H1 (cell line): ENCODE measurements around the gene MOK. TPM values are rescaled to one million over a fixed set of nuclear protein-coding genes. Genes with fewer than 3 reads are reported as not detected.

Experiments
- CTCF ChIA-PET: fragments of 300-600 bp; sonication (Branson Sonifier 250); formaldehyde crosslinking; loops from one replicate; lab custom pipeline; 2021; ENCODE audit not compliant: partially characterized antibody; lab: Charles Lee
- POLR2A ChIA-PET: fragments of 300-600 bp; sonication (Branson Sonifier 250); formaldehyde crosslinking; loops from one replicate; lab custom pipeline; 2021; ENCODE audit warnings: inconsistent platforms; ENCODE audit not compliant: partially characterized antibody; lab: Charles Lee
- DNase-seq, 2 experiments: peaks; one replicate each; pipeline versions ENCODE4 v3.0.0 to v3.0.0-alpha.2; 2010 to 2022; ENCODE audit warnings: low spot score in 2 of 2, low read depth in 1 of 2, mixed read lengths in 1 of 2
- FAIRE-seq: peaks from 2 replicates; lab custom pipeline; 2011; peaks lifted over from hg19 to GRCh38; lab: Jason Lieb, UNC
- H2AFZ ChIP-seq: 2 replicates; pipeline ENCODE4 v1.8.1; 2012; ENCODE audit warnings: low read length, inconsistent platforms
- H2AK5ac ChIP-seq: 2 replicates; pipeline ENCODE4 v1.6.1; 2013; ENCODE audit warnings: low read depth, low read length
- H2BK120ac ChIP-seq: replicated peaks from 2 replicates; pipeline ENCODE3; 2013; ENCODE audit warnings: low read depth, low read length, inconsistent platforms
- H2BK12ac ChIP-seq: 2 replicates; pipeline ENCODE4 v1.6.1; 2013; ENCODE audit warnings: low read depth, low read length
- H2BK15ac ChIP-seq: 2 replicates; pipeline ENCODE4 v1.6.1; 2013; ENCODE audit warnings: low read length
- H2BK20ac ChIP-seq: 2 replicates; pipeline ENCODE4 v1.6.1; 2013; ENCODE audit warnings: low read length
- H2BK5ac ChIP-seq: 2 replicates; pipeline ENCODE4 v1.6.1; 2013; ENCODE audit warnings: low read depth, low read length
- H3K14ac ChIP-seq: 2 replicates; pipeline ENCODE4 v1.6.1; 2013; ENCODE audit warnings: inconsistent platforms; ENCODE audit not compliant: insufficient read length
- H3K18ac ChIP-seq: 2 replicates; pipeline ENCODE4 v1.6.1; 2013; ENCODE audit warnings: low read length; ENCODE audit errors: extremely low read depth
- H3K23ac ChIP-seq: 2 replicates; pipeline ENCODE4 v1.6.1; 2013; ENCODE audit warnings: inconsistent platforms; ENCODE audit not compliant: insufficient read length
- H3K23me2 ChIP-seq: 2 replicates; pipeline ENCODE4 v1.6.1; 2013; ENCODE audit warnings: low read depth, low read length
- H3K27ac ChIP-seq: 2 replicates; pipeline ENCODE4 v1.6.1; 2011; ENCODE audit warnings: low read depth, low read length, inconsistent platforms
- H3K27me3 ChIP-seq, 4 experiments: replicated peaks in 1 of 4; 1 replicate in 1 of 4; 2 replicates in 3 of 4; pipeline versions ENCODE4 v1.6.1 to v1.8.1; 2011 to 2013; ENCODE audit warnings: low read length in 3 of 4, mild to moderate bottlenecking in 3 of 4, inconsistent platforms in 2 of 4, mixed read lengths in 2 of 4, moderate library complexity in 1 of 4; ENCODE audit not compliant: control insufficient read depth in 3 of 4, insufficient read depth in 3 of 4; ENCODE audit errors: extremely low read depth in 1 of 4
- H3K36me3 ChIP-seq, 4 experiments: 2 replicates each; pipeline versions ENCODE4 v1.6.1 to v1.8.1; 2011 to 2013; ENCODE audit warnings: mild to moderate bottlenecking in 4 of 4, low read length in 3 of 4, moderate library complexity in 2 of 4, control low read depth in 1 of 4, inconsistent platforms in 1 of 4; ENCODE audit not compliant: insufficient read depth in 4 of 4, control insufficient read depth in 2 of 4
- H3K4ac ChIP-seq: replicated peaks from 2 replicates; pipeline ENCODE3; 2013; ENCODE audit warnings: low read length, low read depth, mixed read lengths, inconsistent platforms; ENCODE audit not compliant: insufficient read length
- H3K4me1 ChIP-seq, 4 experiments: replicated peaks in 1 of 4; 1 replicate in 1 of 4; 2 replicates in 3 of 4; pipeline versions ENCODE4 v1.6.1 to v1.8.1; 2011 to 2013; ENCODE audit warnings: low read length in 3 of 4, inconsistent platforms in 2 of 4, mixed read lengths in 1 of 4; ENCODE audit not compliant: insufficient read depth in 4 of 4, control insufficient read depth in 3 of 4
- H3K4me2 ChIP-seq, 2 experiments: 2 replicates each; pipeline versions ENCODE4 v1.6.1 to v1.8.1; 2011 to 2013; ENCODE audit warnings: low read depth in 2 of 2, low read length in 2 of 2, control low read depth in 1 of 2, inconsistent platforms in 1 of 2, mild to moderate bottlenecking in 1 of 2; ENCODE audit not compliant: insufficient read depth in 1 of 2
- H3K4me3 ChIP-seq, 4 experiments: fragments of 200-600, 300-600 bp in 1 of 4; sonication (generic), shearing (Covaris generic), sonication (Bioruptor Twin) in 1 of 4; 2 replicates each; pipeline versions ENCODE4 v1.5.1 to v1.8.1; 2011 to 2016; ENCODE audit warnings: low read length in 4 of 4, low read depth in 3 of 4, control low read depth in 2 of 4, inconsistent platforms in 2 of 4, mild to moderate bottlenecking in 2 of 4, mixed read lengths in 1 of 4, moderate library complexity in 1 of 4; ENCODE audit not compliant: insufficient read depth in 2 of 4; ENCODE audit errors: extremely low read depth in 1 of 4
- H3K56ac ChIP-seq: replicated peaks from 2 replicates; pipeline ENCODE3; 2013; ENCODE audit warnings: low read depth, mild to moderate bottlenecking, mixed read lengths, low read length, inconsistent platforms; ENCODE audit not compliant: insufficient read length
- H3K79me1 ChIP-seq: 2 replicates; pipeline ENCODE4 v1.6.1; 2013; ENCODE audit warnings: low read depth, low read length, control low read depth
- H3K79me2 ChIP-seq, 2 experiments: 2 replicates each; pipeline versions ENCODE4 v1.6.1 to v1.8.1; 2012 to 2013; ENCODE audit warnings: low read length in 2 of 2, mild to moderate bottlenecking in 2 of 2, inconsistent platforms in 1 of 2; ENCODE audit not compliant: insufficient read depth in 2 of 2, control insufficient read depth in 1 of 2
- H3K9ac ChIP-seq, 4 experiments: replicated peaks in 1 of 4; 1 replicate in 1 of 4; 2 replicates in 3 of 4; pipeline versions ENCODE4 v1.6.1 to v1.8.1; 2011 to 2013; ENCODE audit warnings: low read depth in 3 of 4, low read length in 3 of 4, control low read depth in 2 of 4, mild to moderate bottlenecking in 2 of 4, moderate library complexity in 2 of 4, inconsistent platforms in 1 of 4; ENCODE audit errors: extremely low read depth in 1 of 4
- H3K9me3 ChIP-seq, 2 experiments: 2 replicates each; pipeline versions ENCODE4 v1.6.1 to v1.8.1; 2012 to 2013; ENCODE audit warnings: mild to moderate bottlenecking in 2 of 2, moderate library complexity in 2 of 2, control low read depth in 1 of 2, inconsistent platforms in 1 of 2, low read depth in 1 of 2, low read length in 1 of 2, mixed read lengths in 1 of 2; ENCODE audit not compliant: insufficient read depth in 2 of 2
- H4K20me1 ChIP-seq, 2 experiments: replicated peaks in 1 of 2; 2 replicates each; pipeline versions ENCODE3 to v1.8.1; 2011 to 2013; ENCODE audit warnings: inconsistent platforms in 2 of 2, low read length in 2 of 2, mild to moderate bottlenecking in 1 of 2; ENCODE audit not compliant: insufficient read depth in 2 of 2, control insufficient read depth in 1 of 2
- H4K5ac ChIP-seq: 2 replicates; pipeline ENCODE4 v1.6.1; 2013; ENCODE audit warnings: low read length, low read depth, mixed read lengths, inconsistent platforms; ENCODE audit not compliant: insufficient read length
- H4K8ac ChIP-seq: 2 replicates; pipeline ENCODE4 v1.8.0; 2013; ENCODE audit warnings: mild to moderate bottlenecking, moderate library complexity, low read length, inconsistent platforms; ENCODE audit not compliant: insufficient read depth; ENCODE audit errors: extremely low read depth
- H4K91ac ChIP-seq: replicated peaks from 2 replicates; pipeline ENCODE3; 2013; ENCODE audit warnings: low read length, mixed read lengths, inconsistent platforms; ENCODE audit not compliant: insufficient read length
- BCL11A ChIP-seq, 2 experiments: IDR thresholded peaks; one replicate each; pipeline ENCODE4 v1.6.1; 2011; ENCODE audit warnings: low read depth in 2 of 2, low read length in 2 of 2, mild to moderate bottlenecking in 2 of 2
- CHD1 ChIP-seq: IDR thresholded peaks from 2 replicates; pipeline ENCODE4 v1.6.1; 2012; ENCODE audit warnings: low read depth, low read length, improper control_type of control experiment
- POLR2A ChIP-seq, 2 experiments: IDR thresholded peaks; 1 replicate in 1 of 2; 2 replicates in 1 of 2; pipeline ENCODE4 v1.6.1; 2011; ENCODE audit warnings: low read depth in 2 of 2, low read length in 2 of 2, mild to moderate bottlenecking in 2 of 2; ENCODE audit errors: control extremely low read depth in 1 of 2
- RFX5 ChIP-seq: IDR thresholded peaks from 2 replicates; pipeline ENCODE4 v1.6.1; 2011; ENCODE audit warnings: low read depth, low read length, improper control_type of control experiment, borderline replicate concordance
- SRF ChIP-seq: IDR thresholded peaks from 2 replicates; pipeline ENCODE4 v1.6.1; 2011; ENCODE audit warnings: mild to moderate bottlenecking, low read depth, low read length, moderate library complexity
- WGBS, 2 experiments: shearing (Covaris generic) in 1 of 2; methylation state at CpG; one replicate each; pipeline versions ENCODE4 v1.1.6 to v1.1.7; 2013 to 2015; ENCODE audit warnings: low lambda C conversion rate in 2 of 2, mixed read lengths in 2 of 2, inconsistent platforms in 1 of 2, low coverage in 1 of 2, missing lambda C conversion rate in 1 of 2; ENCODE audit not compliant: insufficient replicate concordance in 2 of 2, insufficient coverage in 1 of 2, insufficient read length in 1 of 2; ENCODE audit errors: extremely low coverage in 1 of 2, missing lambda C conversion rate in 1 of 2; 5-methylcytosine and 5-hydroxymethylcytosine counted together
- polyA plus RNA-seq, 7 experiments: library from polyadenylated mRNA; depleted of rRNA in 3 of 7; stranded (reverse) in 5 of 7; unstranded in 2 of 7; fragments of >200 nt in 5 of 7; fragments of 200-250 nt in 2 of 7; gene quantifications; 1 replicate in 5 of 7; 2 replicates in 1 of 7; 4 replicates in 1 of 7; pipeline versions ENCODE4 v1.2.1 to v1.2.3, GENCODE V29; 2011 to 2013; ENCODE audit warnings: missing spikeins in 2 of 7, mixed read lengths in 2 of 7
- total RNA-seq: library from RNA; stranded (reverse); fragmentation: NEBNext Ultra II Directional; extraction: Animal tissue kit (Norgen Biotek cat#: 25700); gene quantifications from 2 replicates; pipeline ENCODE4 v1.2.1, GENCODE V29; 2021

MOK gene
- total and polyA plus RNA-seq, 2 of the 8 experiments (the other 6 are each of a cell fraction or from before 2014, with no cell fraction given), result 2.1 to 2.5 TPM

- H2AFZ ChIP-seq, result no peak overlapping the region
- H3K14ac ChIP-seq, result no peak overlapping the region
- no peaks in the 10 kb centered on the region for H3K23me2 ChIP-seq
- no peak overlapping the region for H3K23ac ChIP-seq
- no peak overlapping the region for H3K27ac ChIP-seq
- H3K4me2 ChIP-seq, result no peak overlapping the region; a peak in 1 of 4 replicates
- ChIA-PET CTCF (interaction anchor here (0.6 to 3.7 kb wide), 5 partner anchors 9 to 270 kb away, joined by 3 to 19 read pairs (median 4); no protein-coding TSS in a partner anchor), POLR2A (interaction anchor here (0.6 kb wide), 1 partner anchor 243 kb away, joined by 4 read pairs; no protein-coding TSS in a partner anchor)
- no peaks in the 10 kb centered on the region for H3K36me3 ChIP-seq
- no peak overlapping the region for H4K91ac ChIP-seq
- H2BK12ac ChIP-seq, result no peak overlapping the region
- no peaks in the 10 kb centered on the region for H3K4me1 ChIP-seq
- H2BK15ac ChIP-seq, result no peak overlapping the region
- no peak overlapping the region for H3K18ac ChIP-seq
- DNase-seq (no peak), FAIRE-seq (no peak)
- H2BK120ac ChIP-seq, result no peak overlapping the region
- H3K4ac ChIP-seq, result no peak overlapping the region
- no peak overlapping the region for H2BK5ac ChIP-seq
- no peak overlapping the region for H4K5ac ChIP-seq
- H4K8ac ChIP-seq, result no peak overlapping the region
- TF ChIP-seq POLR2A (IDR thresholded peaks at IDR 0.05; ENCODE audit: control extremely low read depth in 1 of 2, low read depth in 2 of 2, low read length in 2 of 2), result no peak
- no peak for TF ChIP-seq CHD1
- TF ChIP-seq BCL11A (IDR thresholded peaks at IDR 0.05; ENCODE audit: low read depth in 2 of 2, low read length in 2 of 2), result no peak
- no peak for TF ChIP-seq RFX5
- no peak for TF ChIP-seq SRF
- H3K79me1 ChIP-seq, result no peaks in the 10 kb centered on the region
- no peaks in the 10 kb centered on the region for H3K27me3 ChIP-seq
- no peak overlapping the region for H2AK5ac ChIP-seq
- H3K9ac ChIP-seq, result no peak overlapping the region
- no peak overlapping the region for H3K4me3 ChIP-seq
- H4K20me1 ChIP-seq, result no peaks in the 10 kb centered on the region
- H3K79me2 ChIP-seq, result no peaks in the 10 kb centered on the region
- 90% methylated on average over 3 of the region's 3 CpGs; no CpG with 5 or more reads in 1 of the 2 experiments for WGBS, 2 experiments
- H3K9me3 ChIP-seq, result no peaks in the 10 kb centered on the region
- no peak overlapping the region for H3K56ac ChIP-seq
- H2BK20ac ChIP-seq, result no peak overlapping the region
These were observed 1.3 kb downstream of the MOK start for GRCh38 chr14:102303664-102304063.
